Kidney glomerular epithelial cell (primary cell): ENCODE results near the gene MRGPRE.
"Not testable (repeated sequence)": the region's sequence is repeated elsewhere in the genome, so short reads cannot be mapped to it uniquely, and the experiment has no call there.

ENCODE experiments used
- DNase-seq: peaks from one replicate; lab custom pipeline; 2025; lab: John Stamatoyannopoulos, UW

The MRGPRE gene

GRCh38 chr11:3231851-3232744, at the start of gene MRGPRE:
Gene MRGPRE (minus strand): TSS chr11:3232417. CDS start chr11:3228799, 3,618 bp downstream.
- no peak for DNase-seq

- DNase-seq: not testable (repeated sequence)
These were observed 48.9 kb upstream of the MRGPRE start for GRCh38 chr11:3281146-3281545.

GRCh38 chr11:3280662-3281061, 48.4 kb upstream of the MRGPRE start:
- not testable (repeated sequence) for DNase-seq

- DNase-seq: not testable (repeated sequence)
These were observed 46.7 kb upstream of the MRGPRE start for GRCh38 chr11:3278922-3279321.

GRCh38 chr11:3273629-3274028, 41.4 kb upstream of the MRGPRE start:
- DNase-seq: not testable (repeated sequence)

- not testable (repeated sequence) for DNase-seq
These were observed 30.3 kb upstream of the MRGPRE start for GRCh38 chr11:3262548-3262947.

GRCh38 chr11:3261831-3262230, 29.6 kb upstream of the MRGPRE start:
- DNase-seq: not testable (repeated sequence)

- DNase-seq: not testable (repeated sequence)
These were observed 25.3 kb upstream of the MRGPRE start for GRCh38 chr11:3257509-3257908.

- not testable (repeated sequence) for DNase-seq
These were observed 23.0 kb upstream of the MRGPRE start for GRCh38 chr11:3255241-3255640.

GRCh38 chr11:3254773-3255172, 22.6 kb upstream of the MRGPRE start:
- not testable (repeated sequence) for DNase-seq

GRCh38 chr11:3245071-3245470, 12.9 kb upstream of the MRGPRE start:
- DNase-seq: no peak

- DNase-seq: no peak
These were observed 11.7 kb upstream of the MRGPRE start for GRCh38 chr11:3243880-3244279.

- DNase-seq: no peak
These were observed 4.9 kb upstream of the MRGPRE start for GRCh38 chr11:3237119-3237518.

GRCh38 chr11:3234846-3235245, 2.6 kb upstream of the MRGPRE start:
- DNase-seq: no peak

- DNase-seq: no peak
These were observed 739 bp upstream of the MRGPRE start for GRCh38 chr11:3232956-3233355.

GRCh38 chr11:3231550-3231850, 717 bp downstream of the MRGPRE start:
- no peak for DNase-seq

- DNase-seq: no peak
These were observed 1.3 kb downstream of the MRGPRE start for GRCh38 chr11:3230636-3231549.

- no peak for DNase-seq
These were observed 2.3 kb downstream of the MRGPRE start for GRCh38 chr11:3229673-3230630.

- no peak for DNase-seq
These were observed 3.8 kb downstream of the MRGPRE start for GRCh38 chr11:3228445-3228829.

GRCh38 chr11:3227568-3228444, 4.4 kb downstream of the MRGPRE start:
- DNase-seq: no peak
